CD4-positive, alpha-beta T cell treated with Interleukin-15 for 4 hours (primary cell): ENCODE measurements around the gene YLPM1.

Experiments used
- DNase-seq: peaks from one replicate; pipeline ENCODE4 v3.0.0-alpha.2; 2020; ENCODE audit warnings: low spot score

The YLPM1 gene

GRCh38 chr14:74786796-74787315 lies 23.7 kb downstream of the YLPM1 start:
- DNase-seq: no peak

- peak; percentile 18 for DNase-seq
Measured at GRCh38 chr14:74792249-74793039, 29.3 kb downstream of the YLPM1 start.

GRCh38 chr14:74793506-74794155 lies 30.5 kb downstream of the YLPM1 start:
- DNase-seq: peak; percentile 7

- no peak for DNase-seq
Measured at GRCh38 chr14:74794947-74795346, 31.8 kb downstream of the YLPM1 start.

- no peak for DNase-seq
Measured at GRCh38 chr14:74799765-74800164, 36.6 kb downstream of the YLPM1 start.

- no peak for DNase-seq
Measured at GRCh38 chr14:74800780-74801179, 37.7 kb downstream of the YLPM1 start.

GRCh38 chr14:74801396-74801795 lies 38.3 kb downstream of the YLPM1 start:
- no peak for DNase-seq

- peak; percentile 23 for DNase-seq
Measured at GRCh38 chr14:74804219-74804825, 41.2 kb downstream of the YLPM1 start.

- no peak for DNase-seq
Measured at GRCh38 chr14:74807853-74808545, 44.9 kb downstream of the YLPM1 start.

GRCh38 chr14:74816124-74816523 lies 53.0 kb downstream of the YLPM1 start:
- no peak for DNase-seq

GRCh38 chr14:74820288-74820687 lies 57.2 kb downstream of the YLPM1 start:
- no peak for DNase-seq

GRCh38 chr14:74821267-74821915 lies 58.3 kb downstream of the YLPM1 start:
- DNase-seq: no peak

GRCh38 chr14:74824997-74825396 lies 61.9 kb downstream of the YLPM1 start:
- no peak for DNase-seq

- DNase-seq: no peak
Measured at GRCh38 chr14:74826574-74826973, 63.5 kb downstream of the YLPM1 start.

- no peak for DNase-seq
Measured at GRCh38 chr14:74829251-74829650, 66.1 kb downstream of the YLPM1 start.

- no peak for DNase-seq
Measured at GRCh38 chr14:74832849-74833248, 69.7 kb downstream of the YLPM1 start.

GRCh38 chr14:74834692-74835392 lies 71.7 kb downstream of the YLPM1 start:
- no peak for DNase-seq

- no peak for DNase-seq
Measured at GRCh38 chr14:74835645-74836250, 72.6 kb downstream of the YLPM1 start.

GRCh38 chr14:74836251-74836960 lies 73.3 kb downstream of the YLPM1 start:
- peak; percentile 52 for DNase-seq

GRCh38 chr14:74838166-74838565 lies 75.0 kb downstream of the YLPM1 start:
- peak; percentile 29 for DNase-seq
